B cell (primary cell): Measurements from ENCODE around the gene GSDME. TPM values are rescaled to one million over a fixed set of nuclear protein-coding genes. Genes with fewer than 3 reads are reported as not detected.

ENCODE experiments used
- ATAC-seq: fragments of 200-7000 bp; cut with Tn5 transposase; one replicate; pipeline ENCODE4 v1.10.0; 2021; ENCODE audit warnings: low read depth, mild to moderate bottlenecking, moderate number of reproducible peaks, moderate library complexity
- CTCF ChIA-PET: fragments of 350-600 bp; sonication (Branson Sonifier 250); formaldehyde crosslinking; loops from one replicate; lab custom pipeline; 2021; ENCODE audit warnings: antibody characterized with exemption, inconsistent platforms; lab: Charles Lee
- POLR2A ChIA-PET: fragments of 350-600 bp; sonication (Branson Sonifier 250); formaldehyde crosslinking; loops from one replicate; lab custom pipeline; 2021; ENCODE audit warnings: antibody characterized with exemption; lab: Charles Lee
- DNase-seq: peaks from one replicate; pipeline ENCODE4 v3.0.0; 2013
- H2AFZ ChIP-seq: 2 replicates; pipeline ENCODE4 v1.6.1; 2012; ENCODE audit warnings: mild to moderate bottlenecking, low read depth, low read length; ENCODE audit not compliant: insufficient read depth, poor library complexity, severe bottlenecking
- H3K27ac ChIP-seq, 2 donors: 1 replicate in 1 of 2; 2 replicates in 1 of 2; pipeline ENCODE4 v1.5.1; 2012 to 2013; ENCODE audit warnings: low read length in 2 of 2, mild to moderate bottlenecking in 2 of 2, moderate library complexity in 1 of 2
- H3K27me3 ChIP-seq, 4 experiments: fragments of 200-600 bp in 1 of 4; sonication (generic) in 1 of 4; replicated peaks in 1 of 4; 1 replicate in 2 of 4; 2 replicates in 2 of 4; pipeline versions ENCODE4 v1.6.1 to v1.7.0; 2013 to 2016; ENCODE audit warnings: low read length in 3 of 4, mild to moderate bottlenecking in 2 of 4, mixed read lengths in 1 of 4, moderate library complexity in 1 of 4; ENCODE audit not compliant: insufficient read depth in 4 of 4, control insufficient read depth in 3 of 4; ENCODE audit errors: control extremely low read depth in 1 of 4
- H3K36me3 ChIP-seq, 2 experiments: replicated peaks in 1 of 2; 1 replicate in 1 of 2; 2 replicates in 1 of 2; pipeline versions ENCODE4 v1.6.1 to v1.7.1; 2013; ENCODE audit warnings: low read length in 1 of 2; ENCODE audit not compliant: insufficient read depth in 2 of 2, control insufficient read depth in 1 of 2; ENCODE audit errors: control extremely low read depth in 1 of 2, extremely low read depth in 1 of 2
- H3K4me1 ChIP-seq, 2 donors: fragments of 200-600 bp in 1 of 2; sonication (generic) in 1 of 2; 1 replicate in 1 of 2; 2 replicates in 1 of 2; pipeline versions ENCODE4 v1.5.1 to v1.6.1; 2013 to 2017; ENCODE audit warnings: low read length in 2 of 2; ENCODE audit not compliant: control insufficient read depth in 2 of 2, insufficient read depth in 2 of 2
- H3K4me2 ChIP-seq: replicated peaks from 2 replicates; pipeline ENCODE3; 2012; ENCODE audit warnings: mild to moderate bottlenecking, low read depth, low read length; ENCODE audit not compliant: poor library complexity, severe bottlenecking
- H3K4me3 ChIP-seq, 5 experiments: fragments of 200-600 bp in 1 of 5; sonication (generic) in 1 of 5; 1 replicate in 3 of 5; 2 replicates in 2 of 5; pipeline versions ENCODE4 v1.5.1 to v1.7.0; 2011 to 2016; ENCODE audit warnings: low read length in 4 of 5, mild to moderate bottlenecking in 4 of 5, low read depth in 2 of 5, control low read depth in 1 of 5, moderate library complexity in 1 of 5; ENCODE audit not compliant: insufficient read depth in 1 of 5; ENCODE audit errors: control extremely low read depth in 1 of 5, extremely low read depth in 1 of 5
- H3K79me2 ChIP-seq: fragments of 200-600 bp; sonication (generic); one replicate; pipeline ENCODE4 v1.6.0; 2016; ENCODE audit warnings: low read length; ENCODE audit not compliant: control insufficient read depth, insufficient read depth
- H3K9ac ChIP-seq: fragments of 200-600 bp; sonication (generic); 2 replicates; pipeline ENCODE4 v1.6.1; 2017; ENCODE audit warnings: mild to moderate bottlenecking, low read length, moderate library complexity
- H3K9me3 ChIP-seq, 3 donors: one replicate each; pipeline versions ENCODE4 v1.6.1 to v1.7.1; 2013; ENCODE audit warnings: low read length in 2 of 3; ENCODE audit not compliant: control insufficient read depth in 2 of 3, insufficient read depth in 1 of 3; ENCODE audit errors: control extremely low read depth in 1 of 3
- H4K20me1 ChIP-seq: 2 replicates; pipeline ENCODE4 v1.6.0; 2012; ENCODE audit warnings: mild to moderate bottlenecking, low read length; ENCODE audit not compliant: insufficient read depth, control insufficient read depth, poor library complexity, severe bottlenecking
- H3K27ac Mint-ChIP-seq: one replicate; pipeline ENCODE4 v1.8.0; 2021; ENCODE audit warnings: mixed read lengths
- H3K27me3 Mint-ChIP-seq: one replicate; pipeline ENCODE4 v1.8.0; 2021; ENCODE audit warnings: mixed read lengths
- H3K4me1 Mint-ChIP-seq: one replicate; pipeline ENCODE4 v1.8.0; 2021; ENCODE audit warnings: mixed read lengths
- H3K4me3 Mint-ChIP-seq: one replicate; pipeline ENCODE4 v1.8.0; 2021; ENCODE audit warnings: mixed read lengths
- H3K9me3 Mint-ChIP-seq: one replicate; pipeline ENCODE4 v1.8.0; 2022; ENCODE audit warnings: mixed read lengths; ENCODE audit not compliant: insufficient read depth
- EZH2 ChIP-seq: IDR thresholded peaks from 2 replicates; pipeline ENCODE4 v1.6.1; 2012; ENCODE audit warnings: borderline replicate concordance, low read depth, mild to moderate bottlenecking, moderate library complexity, low read length; ENCODE audit not compliant: insufficient read depth, poor library complexity, severe bottlenecking
- WGBS: methylation state at CpG from one replicate; pipeline ENCODE4 v1.1.5; 2013; ENCODE audit warnings: missing lambda C conversion rate; ENCODE audit not compliant: insufficient coverage; 5-methylcytosine and 5-hydroxymethylcytosine counted together
- intact Hi-C: fragments of 100-400 bp; cut with micrococcal nuclease; formaldehyde crosslinking; loops from one replicate; pipeline ENCODE4 v1.10.0; 2022
- polyA plus RNA-seq: library from polyadenylated mRNA; depleted of rRNA; stranded (reverse); fragments of >200 nt; gene quantifications from 2 replicates; pipeline ENCODE4 v1.2.3, GENCODE V29; 2012
- total RNA-seq, 2 donors: library from RNA; stranded (reverse); fragments of 120-200 nt in 1 of 2; gene quantifications; 1 replicate in 1 of 2; 2 replicates in 1 of 2; pipeline versions ENCODE4 v1.2.3 to v1.2.4, GENCODE V29; 2013 to 2022
- TF ChIP-seq, protein P1 (sequence below): fragments of 200-600 bp; IDR thresholded peaks from one replicate; pipeline ENCODE4 v1.8.0; 2022; ENCODE audit warnings: antibody characterized with exemption, mild to moderate bottlenecking

GSDME gene
- total and polyA plus RNA-seq, 2 donors (not counting 1 experiment from before 2014, with no cell fraction given): 7.0 to 11.9 TPM

DNA sequence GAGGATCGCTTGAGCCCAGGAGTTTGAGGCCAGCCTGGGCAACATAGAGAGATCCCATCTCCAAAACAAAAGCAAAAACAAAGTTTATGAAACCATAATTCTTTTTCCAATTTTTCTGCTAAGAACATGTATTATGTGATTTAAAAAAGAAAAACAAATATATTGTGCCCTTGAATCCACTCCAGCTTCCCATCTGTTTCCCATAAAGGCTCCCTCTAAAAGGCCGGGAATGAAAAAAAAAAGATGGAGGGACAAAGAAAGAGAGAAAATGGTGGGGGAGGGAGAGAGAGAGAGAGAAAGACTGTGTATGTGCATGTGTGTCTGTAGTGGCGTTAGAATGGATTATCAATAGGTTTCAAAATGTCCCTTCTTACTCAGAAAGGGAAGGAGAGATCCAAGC is 20.5 kb upstream of the GSDME start:
- Histone ChIP-seq H3K9me3 (no peaks in the 10 kb centered on the region), H3K9ac (no peak overlapping the region), H3K27me3 (no peaks in the 10 kb centered on the region), H3K4me2 (no peak overlapping the region), H2AFZ (no peak overlapping the region), H3K27ac (no peak overlapping the region), H3K79me2 (no peaks in the 10 kb centered on the region), H4K20me1 (no peaks in the 10 kb centered on the region), H3K4me1 (no peaks in the 10 kb centered on the region), H3K36me3 (no peaks in the 10 kb centered on the region), H3K4me3 (no peak overlapping the region)
- Mint-ChIP-seq H3K27ac (no peak overlapping the region), H3K9me3 (no peaks in the 10 kb centered on the region), H3K4me1 (peaks cover 8% of the 10 kb centered on the region), H3K4me3 (no peak overlapping the region), H3K27me3 (peaks cover 6% of the 10 kb centered on the region)
- intact Hi-C loops: no loop called here
- 100% methylated on average over 1 of the region's 3 CpGs for WGBS
- ChIA-PET CTCF (no interaction called here), POLR2A (no interaction called here)
- TF ChIP-seq, protein P1, sequence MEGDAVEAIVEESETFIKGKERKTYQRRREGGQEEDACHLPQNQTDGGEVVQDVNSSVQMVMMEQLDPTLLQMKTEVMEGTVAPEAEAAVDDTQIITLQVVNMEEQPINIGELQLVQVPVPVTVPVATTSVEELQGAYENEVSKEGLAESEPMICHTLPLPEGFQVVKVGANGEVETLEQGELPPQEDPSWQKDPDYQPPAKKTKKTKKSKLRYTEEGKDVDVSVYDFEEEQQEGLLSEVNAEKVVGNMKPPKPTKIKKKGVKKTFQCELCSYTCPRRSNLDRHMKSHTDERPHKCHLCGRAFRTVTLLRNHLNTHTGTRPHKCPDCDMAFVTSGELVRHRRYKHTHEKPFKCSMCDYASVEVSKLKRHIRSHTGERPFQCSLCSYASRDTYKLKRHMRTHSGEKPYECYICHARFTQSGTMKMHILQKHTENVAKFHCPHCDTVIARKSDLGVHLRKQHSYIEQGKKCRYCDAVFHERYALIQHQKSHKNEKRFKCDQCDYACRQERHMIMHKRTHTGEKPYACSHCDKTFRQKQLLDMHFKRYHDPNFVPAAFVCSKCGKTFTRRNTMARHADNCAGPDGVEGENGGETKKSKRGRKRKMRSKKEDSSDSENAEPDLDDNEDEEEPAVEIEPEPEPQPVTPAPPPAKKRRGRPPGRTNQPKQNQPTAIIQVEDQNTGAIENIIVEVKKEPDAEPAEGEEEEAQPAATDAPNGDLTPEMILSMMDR: no peak
- no peak for TF ChIP-seq EZH2
- ATAC-seq (no peak), DNase-seq (no peak)

DNA sequence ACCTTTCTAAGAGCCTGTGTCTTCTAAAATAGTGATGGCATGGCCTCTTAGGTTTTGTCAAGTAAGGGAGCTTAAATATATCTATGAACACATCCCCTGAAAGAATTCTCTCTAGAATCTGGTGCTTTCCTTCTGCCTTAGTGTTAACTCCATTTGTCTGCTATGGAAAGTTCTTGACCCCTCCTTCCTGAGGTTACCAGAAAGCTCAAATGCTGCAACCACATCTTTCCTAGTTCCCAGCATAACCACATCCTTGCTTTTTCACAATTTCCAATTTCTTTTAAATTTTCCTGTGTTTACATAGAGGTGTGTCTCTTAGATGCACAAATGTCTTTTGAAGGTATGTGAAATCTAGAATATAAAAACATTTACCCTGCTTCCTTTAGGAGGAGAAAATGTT is 16.4 kb upstream of the GSDME start:
- ATAC-seq: no peak
- no peak overlapping the region for H3K27ac Mint-ChIP-seq
- peaks cover 5% of the 10 kb centered on the region for H3K4me1 Mint-ChIP-seq
- Histone ChIP-seq H3K4me3 (no peak overlapping the region), H4K20me1 (no peaks in the 10 kb centered on the region), H3K27me3 (peaks cover 0 to 3% (median 0%) of the 10 kb centered on the region in 4 experiments), H2AFZ (no peak overlapping the region), H3K27ac (no peak overlapping the region), H3K9me3 (peaks cover 0 to 6% (median 0%) of the 10 kb centered on the region in 3 donors), H3K79me2 (no peaks in the 10 kb centered on the region), H3K4me2 (no peak overlapping the region), H3K4me1 (no peaks in the 10 kb centered on the region), H3K36me3 (no peaks in the 10 kb centered on the region), H3K9ac (no peak overlapping the region)
- CTCF ChIA-PET: no interaction called here
- TF ChIP-seq EZH2: no peak
- TF ChIP-seq, protein P1: no peak
- POLR2A ChIA-PET: no interaction called here
- H3K9me3 Mint-ChIP-seq: peaks cover 6% of the 10 kb centered on the region
- no peak overlapping the region for H3K4me3 Mint-ChIP-seq
- DNase-seq: no peak
- intact Hi-C loops: no loop called here
- H3K27me3 Mint-ChIP-seq: peaks cover 9% of the 10 kb centered on the region
